ENCODE results near the gene KLRC3.

- no peak for TF ChIP-seq TAF1 (IDR thresholded peaks at IDR 0.05; ENCODE audit: borderline replicate concordance, insufficient read depth, low read length)
- TF ChIP-seq REST (IDR thresholded peaks at IDR 0.05; ENCODE audit: insufficient read depth in 1 of 2, low read depth in 2 of 2, low read length in 2 of 2): no peak
- TF ChIP-seq SIN3A (IDR thresholded peaks at IDR 0.05; ENCODE audit: borderline replicate concordance, insufficient read depth, low read length): no peak
- TF ChIP-seq POLR2AphosphoS5 (IDR thresholded peaks at IDR 0.05; ENCODE audit: low read depth, low read length): no peak
Measured at GRCh38 chr12:10381928-10382628, 38.3 kb downstream of the KLRC3 start.
